Left lung (tissue), 10 donors: ENCODE data around the gene MIOX. TPM values are rescaled to one million over a fixed set of nuclear protein-coding genes. Genes with fewer than 3 reads are reported as not detected.

Source experiments
- ATAC-seq: fragments of 200-7000 bp; cut with Tn5 transposase; one replicate; pipeline ENCODE4 v1.9.1; 2020; ENCODE audit warnings: moderate library complexity
- DNase-seq, 4 donors: peaks; one replicate each; pipeline ENCODE4 v3.0.0-alpha.2; 2013 to 2020
- H3K27ac ChIP-seq, 2 donors: fragments of 200-600 bp; sonication (generic) in 1 of 2; one replicate each; pipeline versions ENCODE4 v1.5.0 to v1.8.0; 2020 to 2021
- H3K27me3 ChIP-seq, 2 donors: fragments of 200-600 bp; sonication (generic) in 1 of 2; one replicate each; pipeline versions ENCODE4 v1.5.0 to v1.8.0; 2020 to 2021
- H3K36me3 ChIP-seq, 2 donors: fragments of 200-600 bp; sonication (generic) in 1 of 2; one replicate each; pipeline versions ENCODE4 v1.5.0 to v1.8.0; 2020 to 2021
- H3K4me1 ChIP-seq, 2 donors: fragments of 200-600 bp; one replicate each; pipeline ENCODE4 v1.8.0; 2021
- H3K4me3 ChIP-seq, 2 donors: fragments of 200-600 bp; sonication (generic) in 1 of 2; one replicate each; pipeline versions ENCODE4 v1.5.0 to v1.8.0; 2020 to 2021; ENCODE audit warnings: mild to moderate bottlenecking in 1 of 2
- H3K9me3 ChIP-seq, 2 donors: fragments of 200-600 bp; sonication (generic) in 1 of 2; one replicate each; pipeline versions ENCODE4 v1.5.0 to v1.8.0; 2020 to 2021
- CTCF ChIP-seq, 2 donors: fragments of 200-600 bp; sonication (generic) in 1 of 2; IDR thresholded peaks; one replicate each; pipeline versions ENCODE4 v1.5.0 to v1.8.0; 2021; ENCODE audit warnings: antibody characterized with exemption in 2 of 2
- intact Hi-C, 2 donors: fragments of 100-400 bp; cut with DNase I; formaldehyde crosslinking; loops; one replicate each; pipeline versions ENCODE4 v1.11.2 to v1.14.2; 2022
- polyA plus RNA-seq, 6 donors: library from polyadenylated mRNA; unstranded; fragments of 120-200 nt; gene quantifications; one replicate each; pipeline ENCODE4 v1.2.1, GENCODE V29; 2013; ENCODE audit not compliant: insufficient read length in 6 of 6
- total RNA-seq, 2 donors: library from RNA; stranded (reverse); fragmentation: NEBNext Ultra II Directional; extraction: Animal tissue kit (Norgen Biotek cat#: 25700); gene quantifications; one replicate each; pipeline ENCODE4 v1.2.1, GENCODE V29; 2021
- donor health status: DM: no; HTN: yes; CAD: no.
- donor health status: DM: no; HTN: no; CAD: no.

MIOX gene
- total and polyA plus RNA-seq, 8 donors = 0.12 to 0.27 (median 0.15) TPM; not detected in 3

- DNase-seq (no peak), ATAC-seq (no peak)
- intact Hi-C loops = loop anchor here in 1 of 2 donors (10.0 kb wide), 1 partner anchor 92 kb away; no protein-coding TSS in a partner anchor
- no peak overlapping the region for H3K27ac ChIP-seq
- peaks cover 0 to 42% of the 10 kb centered on the region in 2 donors for H3K36me3 ChIP-seq
- no peaks in the 10 kb centered on the region for H3K27me3 ChIP-seq
- H3K4me1 ChIP-seq = peaks cover 7 to 18% of the 10 kb centered on the region in 2 donors
- H3K4me3 ChIP-seq = no peak overlapping the region
- no peaks in the 10 kb centered on the region for H3K9me3 ChIP-seq
- TF ChIP-seq CTCF (IDR thresholded peaks at IDR 0.05) = no peak
These were observed 16.2 kb downstream of the MIOX start for GRCh38 chr22:50502628-50503474.

GRCh38 chr22:50503475-50504145 is 17.0 kb downstream of the MIOX start:
- Histone ChIP-seq H3K4me3 (no peak overlapping the region), H3K27me3 (no peaks in the 10 kb centered on the region), H3K9me3 (no peaks in the 10 kb centered on the region), H3K4me1 (peaks cover 8 to 20% of the 10 kb centered on the region in 2 donors), H3K36me3 (peaks cover 0 to 42% of the 10 kb centered on the region in 2 donors), H3K27ac (no peak overlapping the region)
- TF ChIP-seq CTCF (IDR thresholded peaks at IDR 0.05) = no peak
- intact Hi-C loops = loop anchor here in 1 of 2 donors (10.0 kb wide), 1 partner anchor 91 kb away; no protein-coding TSS in a partner anchor
- DNase-seq (no peak), ATAC-seq (no peak)

GRCh38 chr22:50504369-50505211 is 17.9 kb downstream of the MIOX start:
- Histone ChIP-seq H3K27ac (no peak overlapping the region), H3K4me1 (peaks cover 16 to 30% of the 10 kb centered on the region in 2 donors), H3K36me3 (peaks cover 0 to 42% of the 10 kb centered on the region in 2 donors), H3K9me3 (no peaks in the 10 kb centered on the region), H3K27me3 (no peaks in the 10 kb centered on the region), H3K4me3 (no peak overlapping the region)
- intact Hi-C loops = loop anchor here in 1 of 2 donors (10.0 kb wide), 1 partner anchor 90 kb away; no protein-coding TSS in a partner anchor
- DNase-seq = peak in 1 of 4 donors; percentile 82
- ATAC-seq = no peak
- no peak for TF ChIP-seq CTCF (IDR thresholded peaks at IDR 0.05)

GRCh38 chr22:50505276-50505775 is 18.7 kb downstream of the MIOX start:
- intact Hi-C loops = loop anchor here in 1 of 2 donors (10.0 kb wide), 1 partner anchor 89 kb away; no protein-coding TSS in a partner anchor
- ATAC-seq (no peak), DNase-seq (no peak)
- TF ChIP-seq CTCF (IDR thresholded peaks at IDR 0.05) = no peak
- no peaks in the 10 kb centered on the region for H3K27me3 ChIP-seq
- H3K4me3 ChIP-seq = no peak overlapping the region
- H3K36me3 ChIP-seq = peaks cover 0 to 42% of the 10 kb centered on the region in 2 donors
- peaks cover 17 to 30% of the 10 kb centered on the region in 2 donors for H3K4me1 ChIP-seq
- no peaks in the 10 kb centered on the region for H3K9me3 ChIP-seq
- no peak overlapping the region for H3K27ac ChIP-seq
